RWPE2 (cell line): ENCODE measurements around the gene FOXK2.

ENCODE experiments used
- ATAC-seq: fragments of 200-7000 bp; cut with Tn5 transposase; 3 replicates; pipeline ENCODE4 v1.9.1; 2021; ENCODE audit warnings: low read depth
- DNase-seq: peaks from one replicate; pipeline ENCODE4 v3.0.0-alpha.2; 2020; ENCODE audit warnings: low spot score
- H3K27ac ChIP-seq: fragments of 450-650 bp; 2 replicates; pipeline ENCODE4 v1.5.1; 2017; ENCODE audit warnings: mild to moderate bottlenecking; ENCODE audit not compliant: poor library complexity, severe bottlenecking
- H3K27me3 ChIP-seq: fragments of 250-450 bp; sonication (Bioruptor Pico); 2 replicates; pipeline ENCODE4 v1.5.1; 2021; ENCODE audit warnings: mild to moderate bottlenecking, moderate library complexity; ENCODE audit not compliant: insufficient read depth, poor library complexity, severe bottlenecking
- H3K36me3 ChIP-seq: fragments of 250-450 bp; sonication (Bioruptor Pico); 2 replicates; pipeline ENCODE4 v1.5.1; 2020; ENCODE audit warnings: low read depth, mild to moderate bottlenecking, moderate library complexity
- H3K4me1 ChIP-seq: fragments of 250-450 bp; sonication (Bioruptor Pico); 2 replicates; pipeline ENCODE4 v1.5.1; 2021; ENCODE audit warnings: mild to moderate bottlenecking, moderate library complexity; ENCODE audit not compliant: insufficient read depth, poor library complexity, severe bottlenecking
- H3K4me3 ChIP-seq: fragments of 250-450 bp; sonication (Bioruptor Pico); 2 replicates; pipeline ENCODE4 v1.5.1; 2021; ENCODE audit warnings: mild to moderate bottlenecking, moderate library complexity; ENCODE audit not compliant: severe bottlenecking
- H3K9me3 ChIP-seq: fragments of 250-450 bp; sonication (Bioruptor Pico); 2 replicates; pipeline ENCODE4 v1.5.1; 2021; ENCODE audit warnings: mild to moderate bottlenecking, moderate library complexity; ENCODE audit not compliant: severe bottlenecking
- TF ChIP-seq, protein P1 (sequence below): fragments of 450-650 bp; IDR thresholded peaks from one replicate; pipeline ENCODE4 v1.5.1; 2017; ENCODE audit warnings: mild to moderate bottlenecking, moderate library complexity; ENCODE audit not compliant: poor library complexity, severe bottlenecking

FOXK2 gene

GRCh38 chr17:82486231-82487094 is 33.1 kb upstream of the FOXK2 start:
- Histone ChIP-seq H3K36me3 (peaks cover 3% of the 10 kb centered on the region; the same call in 1 of the 2 replicates), H3K27ac (no peak overlapping the region), H3K4me3 (no peak overlapping the region), H3K4me1 (no peaks in the 10 kb centered on the region), H3K27me3 (no peaks in the 10 kb centered on the region), H3K9me3 (no peaks in the 10 kb centered on the region)
- no peak for DNase-seq
- no peak for ATAC-seq
- TF ChIP-seq, protein P1, sequence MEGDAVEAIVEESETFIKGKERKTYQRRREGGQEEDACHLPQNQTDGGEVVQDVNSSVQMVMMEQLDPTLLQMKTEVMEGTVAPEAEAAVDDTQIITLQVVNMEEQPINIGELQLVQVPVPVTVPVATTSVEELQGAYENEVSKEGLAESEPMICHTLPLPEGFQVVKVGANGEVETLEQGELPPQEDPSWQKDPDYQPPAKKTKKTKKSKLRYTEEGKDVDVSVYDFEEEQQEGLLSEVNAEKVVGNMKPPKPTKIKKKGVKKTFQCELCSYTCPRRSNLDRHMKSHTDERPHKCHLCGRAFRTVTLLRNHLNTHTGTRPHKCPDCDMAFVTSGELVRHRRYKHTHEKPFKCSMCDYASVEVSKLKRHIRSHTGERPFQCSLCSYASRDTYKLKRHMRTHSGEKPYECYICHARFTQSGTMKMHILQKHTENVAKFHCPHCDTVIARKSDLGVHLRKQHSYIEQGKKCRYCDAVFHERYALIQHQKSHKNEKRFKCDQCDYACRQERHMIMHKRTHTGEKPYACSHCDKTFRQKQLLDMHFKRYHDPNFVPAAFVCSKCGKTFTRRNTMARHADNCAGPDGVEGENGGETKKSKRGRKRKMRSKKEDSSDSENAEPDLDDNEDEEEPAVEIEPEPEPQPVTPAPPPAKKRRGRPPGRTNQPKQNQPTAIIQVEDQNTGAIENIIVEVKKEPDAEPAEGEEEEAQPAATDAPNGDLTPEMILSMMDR, result no peak

GRCh38 chr17:82487910-82488309 is 31.6 kb upstream of the FOXK2 start:
- TF ChIP-seq, protein P1, result no peak
- Histone ChIP-seq H3K9me3 (no peaks in the 10 kb centered on the region), H3K36me3 (peaks cover 3% of the 10 kb centered on the region; the same call in 1 of the 2 replicates), H3K4me3 (no peak overlapping the region), H3K27ac (no peak overlapping the region), H3K4me1 (peaks cover 6% of the 10 kb centered on the region), H3K27me3 (no peaks in the 10 kb centered on the region)
- ATAC-seq (no peak), DNase-seq (no peak)

- Histone ChIP-seq H3K9me3 (no peaks in the 10 kb centered on the region), H3K27ac (no peak overlapping the region), H3K4me1 (peaks cover 11% of the 10 kb centered on the region), H3K4me3 (no peak overlapping the region), H3K36me3 (peaks cover 3% of the 10 kb centered on the region; the same call in 1 of the 2 replicates), H3K27me3 (no peaks in the 10 kb centered on the region)
- ATAC-seq (no peak), DNase-seq (no peak)
- TF ChIP-seq, protein P1, result no peak
Observed at GRCh38 chr17:82489117-82489516, 30.4 kb upstream of the FOXK2 start.

GRCh38 chr17:82489851-82490511 is 29.6 kb upstream of the FOXK2 start:
- 0 out of 2 replicates have a peak, but pooled peaks cover 3% of the 10 kb centered on the region for H3K36me3 ChIP-seq
- H3K9me3 ChIP-seq, result no peaks in the 10 kb centered on the region
- no peak overlapping the region for H3K27ac ChIP-seq
- DNase-seq, result no peak
- H3K4me3 ChIP-seq, result no peak overlapping the region
- no peak for ATAC-seq
- TF ChIP-seq, protein P1, result no peak
- H3K27me3 ChIP-seq, result no peaks in the 10 kb centered on the region
- H3K4me1 ChIP-seq, result peaks cover 11% of the 10 kb centered on the region
